C4-2B (cell line): ENCODE measurements around the gene BRINP2.

Experiments used
- H3K27ac ChIP-seq: fragments of 450-650 bp; 2 replicates; pipeline ENCODE4 v1.5.1; 2017
- ZFX ChIP-seq: fragments of 450-650 bp; IDR thresholded peaks from 2 replicates; pipeline ENCODE4 v1.6.1; 2017
- TF ChIP-seq, protein P1 (sequence below): fragments of 450-650 bp; conservative IDR thresholded peaks from 2 replicates; pipeline ENCODE4 v1.5.1; 2017; ENCODE audit warnings: mild to moderate bottlenecking

Gene BRINP2

DNA sequence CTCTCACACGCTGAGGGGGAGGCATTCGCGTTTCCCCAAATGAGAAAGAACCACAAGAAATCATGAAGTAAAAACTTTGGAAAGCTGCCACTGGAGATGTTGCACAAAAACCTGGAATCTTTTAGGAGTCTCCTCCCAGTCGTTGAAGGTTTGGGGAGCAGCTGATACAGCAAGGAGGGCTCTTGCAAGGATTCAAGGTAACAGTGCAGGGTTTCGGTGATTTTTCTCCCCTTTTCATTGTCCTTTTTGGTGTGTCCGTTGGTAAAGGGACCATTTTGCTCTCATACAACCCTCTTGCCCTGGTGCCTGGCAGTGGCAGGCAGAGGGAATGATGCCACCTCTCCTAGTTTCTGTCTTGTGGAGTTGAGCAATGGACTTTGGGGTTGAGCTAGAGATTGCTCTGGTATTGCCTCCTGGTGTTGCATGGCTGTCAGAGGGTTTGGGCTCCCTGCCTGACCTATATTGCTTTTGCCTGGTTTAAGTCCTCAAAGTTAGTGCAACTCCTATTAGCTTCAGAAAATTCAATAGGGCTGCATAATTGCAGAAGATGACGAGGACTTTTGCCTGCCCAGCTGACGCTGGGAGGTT is 872 bp downstream of the BRINP2 start:
- TF ChIP-seq, protein P1, sequence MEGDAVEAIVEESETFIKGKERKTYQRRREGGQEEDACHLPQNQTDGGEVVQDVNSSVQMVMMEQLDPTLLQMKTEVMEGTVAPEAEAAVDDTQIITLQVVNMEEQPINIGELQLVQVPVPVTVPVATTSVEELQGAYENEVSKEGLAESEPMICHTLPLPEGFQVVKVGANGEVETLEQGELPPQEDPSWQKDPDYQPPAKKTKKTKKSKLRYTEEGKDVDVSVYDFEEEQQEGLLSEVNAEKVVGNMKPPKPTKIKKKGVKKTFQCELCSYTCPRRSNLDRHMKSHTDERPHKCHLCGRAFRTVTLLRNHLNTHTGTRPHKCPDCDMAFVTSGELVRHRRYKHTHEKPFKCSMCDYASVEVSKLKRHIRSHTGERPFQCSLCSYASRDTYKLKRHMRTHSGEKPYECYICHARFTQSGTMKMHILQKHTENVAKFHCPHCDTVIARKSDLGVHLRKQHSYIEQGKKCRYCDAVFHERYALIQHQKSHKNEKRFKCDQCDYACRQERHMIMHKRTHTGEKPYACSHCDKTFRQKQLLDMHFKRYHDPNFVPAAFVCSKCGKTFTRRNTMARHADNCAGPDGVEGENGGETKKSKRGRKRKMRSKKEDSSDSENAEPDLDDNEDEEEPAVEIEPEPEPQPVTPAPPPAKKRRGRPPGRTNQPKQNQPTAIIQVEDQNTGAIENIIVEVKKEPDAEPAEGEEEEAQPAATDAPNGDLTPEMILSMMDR: no peak
- no peak overlapping the region for H3K27ac ChIP-seq

DNA sequence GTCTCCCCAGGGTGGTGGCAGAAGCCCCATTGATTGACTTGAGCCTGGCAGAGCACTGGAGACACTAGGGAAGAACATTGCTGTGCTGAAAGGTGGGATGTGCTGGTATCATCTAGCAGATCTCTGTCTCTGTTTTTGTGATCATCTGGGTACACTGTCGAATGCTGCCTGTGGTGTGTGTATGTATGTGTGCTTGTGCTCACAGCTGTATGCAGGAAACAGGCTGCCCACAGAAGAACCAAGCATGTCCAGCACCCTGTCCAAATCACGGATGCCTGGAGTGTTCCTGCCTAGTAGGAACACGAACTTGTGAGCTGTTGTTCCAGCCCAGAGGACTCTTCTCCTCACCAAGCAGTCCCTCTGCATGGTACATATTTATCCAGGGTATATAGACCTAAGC is 1.5 kb downstream of the BRINP2 start:
- H3K27ac ChIP-seq: no peak overlapping the region

DNA sequence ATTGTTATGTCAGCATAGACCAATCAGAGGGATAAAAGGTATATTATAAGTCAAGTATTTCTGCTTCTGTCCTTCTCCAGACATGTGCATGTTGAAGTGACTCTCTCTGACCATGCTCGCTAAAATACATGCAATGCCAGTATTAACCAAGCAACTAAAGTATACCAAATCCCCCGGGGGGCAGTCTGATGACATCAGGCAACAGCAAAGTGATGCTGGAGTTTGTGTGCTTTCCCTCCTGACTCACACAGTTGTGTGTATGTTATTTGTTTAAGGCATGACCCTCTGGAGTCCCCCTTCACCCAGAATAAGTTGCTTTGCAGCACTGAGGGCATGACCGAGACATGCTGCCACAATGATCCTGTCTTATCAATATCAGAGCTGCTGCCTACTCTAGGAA is 2.1 kb downstream of the BRINP2 start:
- no peak overlapping the region for H3K27ac ChIP-seq
- TF ChIP-seq, protein P1: no peak
- TF ChIP-seq ZFX: no peak

More for the DNA sequence above, 1.5 kb downstream of the BRINP2 start:
- no peak for TF ChIP-seq ZFX
- TF ChIP-seq, protein P1: no peak

DNA sequence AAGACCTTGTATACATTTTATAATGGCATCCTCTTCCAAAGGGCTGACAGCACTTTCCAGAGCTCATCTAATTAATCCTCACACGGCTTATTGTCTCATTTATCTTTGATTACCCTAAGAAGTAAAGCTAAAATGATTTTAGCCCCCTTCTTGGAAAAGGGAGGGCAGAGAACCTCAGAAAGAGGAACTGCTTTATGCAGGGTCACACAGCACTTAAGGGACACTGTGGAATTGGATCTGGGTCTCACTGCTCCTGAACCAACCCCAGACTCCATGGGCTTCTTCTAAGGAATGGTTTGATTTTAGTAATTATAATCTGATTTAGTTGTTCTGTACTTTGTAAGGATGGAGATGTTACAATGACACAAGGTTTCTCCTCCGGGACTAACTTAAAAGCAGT is 3.2 kb downstream of the BRINP2 start:
- no peak for TF ChIP-seq ZFX
- TF ChIP-seq, protein P1: no peak
- H3K27ac ChIP-seq: no peak overlapping the region

DNA sequence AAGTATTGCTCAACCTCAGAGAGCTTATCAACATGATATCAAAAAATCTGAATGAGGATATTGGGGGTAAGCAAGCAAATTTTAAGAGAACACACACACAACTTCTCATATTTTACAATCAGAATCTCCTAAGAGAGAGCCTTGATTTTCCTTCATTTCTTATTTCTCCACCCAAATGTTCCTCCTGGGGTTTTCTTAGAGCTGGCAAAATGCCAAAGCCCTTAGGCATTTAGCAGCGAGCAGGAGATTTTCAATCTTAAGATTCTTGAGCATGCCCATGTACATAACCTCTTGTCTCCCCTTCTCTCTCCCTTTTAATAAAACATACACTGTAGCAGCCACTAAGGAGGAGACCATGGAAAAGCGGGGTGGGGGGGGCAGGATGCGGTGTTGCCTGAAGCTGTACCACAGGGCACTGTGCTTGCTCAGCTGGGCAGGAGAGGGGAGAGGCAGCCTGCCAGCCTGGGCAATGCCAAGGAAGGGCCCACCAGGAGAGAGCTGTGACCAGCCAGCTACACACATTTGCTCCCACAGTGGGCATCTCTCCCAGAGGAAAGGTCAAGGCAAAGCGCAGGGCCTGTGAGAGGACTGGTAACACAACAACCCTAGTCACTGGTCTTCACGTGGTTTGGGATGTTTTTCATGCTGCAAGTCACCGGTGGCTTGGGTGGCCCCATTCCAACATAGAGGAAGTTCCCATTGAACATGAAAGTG is 4.3 kb downstream of the BRINP2 start:
- H3K27ac ChIP-seq: no peak overlapping the region
- no peak for TF ChIP-seq ZFX
- TF ChIP-seq, protein P1: no peak

DNA sequence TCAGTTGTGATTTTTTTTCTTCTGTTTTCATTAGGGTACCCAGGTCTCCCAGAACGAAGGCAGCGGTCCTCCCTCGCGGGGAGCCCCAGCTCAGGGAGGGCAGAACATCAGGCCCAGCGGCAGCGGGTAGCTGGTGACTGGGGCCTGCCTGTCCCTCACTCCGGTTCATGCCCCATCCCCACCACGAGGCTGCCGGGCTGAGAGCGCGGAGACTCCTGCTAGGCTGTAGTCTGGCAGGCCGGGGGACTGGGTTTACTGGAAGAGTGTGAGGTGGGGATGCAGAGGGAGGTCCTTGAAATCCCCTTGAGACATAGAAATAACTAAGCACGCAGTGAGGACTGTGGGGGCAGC is 10.5 kb downstream of the BRINP2 start:
- H3K27ac ChIP-seq: no peak overlapping the region
- no peak for TF ChIP-seq ZFX
- TF ChIP-seq, protein P1: no peak

DNA sequence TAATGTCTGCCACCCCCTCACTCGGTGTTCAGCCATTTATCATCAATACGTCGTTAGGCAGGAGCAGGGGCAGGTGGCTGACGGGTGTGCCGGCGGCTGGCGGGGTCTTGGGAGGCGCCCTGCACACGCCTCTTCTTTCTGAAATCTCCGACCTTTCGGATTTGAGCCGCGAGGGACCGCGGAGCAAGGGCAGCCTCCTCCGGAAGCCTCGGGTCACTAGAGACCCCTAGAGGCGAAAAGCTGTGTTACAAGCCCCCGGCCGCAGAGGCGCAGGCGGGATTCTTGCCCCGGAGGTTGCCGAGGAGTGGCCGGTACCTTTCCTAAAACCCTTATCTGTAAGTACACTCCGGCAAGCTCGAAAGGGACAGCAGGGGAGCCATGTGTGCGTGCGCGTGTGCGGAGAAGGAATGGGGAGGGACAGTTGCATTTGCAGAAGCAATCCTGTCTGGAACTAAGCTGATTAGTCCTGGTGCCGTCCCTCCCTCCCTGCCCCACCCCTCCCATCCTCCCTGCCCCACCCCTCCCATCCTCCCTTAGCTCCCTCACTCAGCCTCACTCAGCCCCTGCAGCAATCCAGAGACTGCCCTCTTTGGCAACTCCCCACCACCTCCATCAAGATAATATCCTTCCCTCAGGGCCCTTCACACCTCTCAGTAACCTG is 11.0 kb downstream of the BRINP2 start:
- no peak for TF ChIP-seq ZFX
- TF ChIP-seq, protein P1: peak; percentile 87
- H3K27ac ChIP-seq: no peak overlapping the region
